Immature natural killer cell (primary cell): ENCODE measurements around the gene ADAR. TPM values are rescaled to one million over a fixed set of nuclear protein-coding genes. Genes with fewer than 3 reads are reported as not detected.
A peak's percentile ranks its signal among the peaks of the same experiment; 100 is the strongest.
"Not testable (repeated sequence)": the region's sequence is repeated elsewhere in the genome, so short reads cannot be mapped to it uniquely, and the experiment has no call there.

Experiments
- DNase-seq, 3 donors: peaks; one replicate each; pipeline ENCODE4 v3.0.0; 2022; ENCODE audit warnings: mixed read lengths in 1 of 3
- H3K27ac Mint-ChIP-seq, 6 donors: one replicate each; pipeline ENCODE4 v1.8.0; 2020; ENCODE audit warnings: mixed read lengths in 6 of 6, mild to moderate bottlenecking in 5 of 6, inconsistent platforms in 4 of 6, moderate library complexity in 3 of 6
- H3K27me3 Mint-ChIP-seq, 3 donors: one replicate each; pipeline ENCODE4 v1.8.0; 2020 to 2021; ENCODE audit warnings: low read depth in 3 of 3, mild to moderate bottlenecking in 3 of 3, mixed read lengths in 3 of 3, moderate library complexity in 3 of 3, inconsistent platforms in 1 of 3
- H3K36me3 Mint-ChIP-seq, 3 donors: one replicate each; pipeline ENCODE4 v1.8.0; 2020; ENCODE audit warnings: mixed read lengths in 3 of 3, inconsistent platforms in 2 of 3, mild to moderate bottlenecking in 2 of 3
- H3K4me1 Mint-ChIP-seq, 2 donors: one replicate each; pipeline ENCODE4 v1.8.0; 2020; ENCODE audit warnings: inconsistent platforms in 2 of 2, mild to moderate bottlenecking in 2 of 2, mixed read lengths in 2 of 2, moderate library complexity in 1 of 2
- H3K4me3 Mint-ChIP-seq, 5 donors: one replicate each; pipeline ENCODE4 v1.8.0; 2020; ENCODE audit warnings: mild to moderate bottlenecking in 5 of 5, mixed read lengths in 5 of 5, inconsistent platforms in 3 of 5, moderate library complexity in 3 of 5
- H3K9me3 Mint-ChIP-seq, 6 donors: one replicate each; pipeline ENCODE4 v1.8.0; 2020; ENCODE audit warnings: mild to moderate bottlenecking in 6 of 6, mixed read lengths in 6 of 6, inconsistent platforms in 4 of 6, moderate library complexity in 3 of 6
- polyA plus RNA-seq, 3 donors: library from polyadenylated mRNA; unstranded; fragments of 300-500 nt; fragmentation: Illumina TruSeq; gene quantifications; one replicate each; pipeline ENCODE4 v1.2.3, GENCODE V29; 2021

The ADAR gene
- 100 to 1,000 TPM in 1 of 3 donors, 10 to 100 TPM in 2; 47.4 to 169 (median 70.1) TPM for polyA plus RNA-seq

- H3K36me3 Mint-ChIP-seq, result peaks cover 0 to 4% (median 0%) of the 10 kb centered on the region in 3 donors
Measured at GRCh38 chr1:154607609-154608396, at the start of gene ADAR. TSS of gene ADAR (minus strand) at chr1:154608186. CDS start at chr1:154608006, 180 bp downstream.

GRCh38 chr1:154657556-154657955 is 49.6 kb upstream of the ADAR start:
- Mint-ChIP-seq H3K4me1 (no peaks in the 10 kb centered on the region), H3K4me3 (no peak overlapping the region), H3K27me3 (peaks cover 7 to 20% (median 8%) of the 10 kb centered on the region in 3 donors), H3K9me3 (peaks cover 0 to 4% (median 0%) of the 10 kb centered on the region in 6 donors), H3K27ac (no peak overlapping the region), H3K36me3 (no peaks in the 10 kb centered on the region)
- no peak for DNase-seq

More at GRCh38 chr1:154607609-154608396, at the start of gene ADAR:
- Mint-ChIP-seq H3K4me3 (peak within 1 kb of the TSS; percentile 95 to 98 (median 97)), H3K27me3 (peaks cover 3 to 8% (median 8%) of the 10 kb centered on the region in 3 donors), H3K9me3 (no peaks in the 10 kb centered on the region), H3K27ac (peak within 1 kb of the TSS; percentile 96 to 100 (median 99)), H3K4me1 (peaks cover 57 to 81% of the 10 kb centered on the region in 2 donors)
- peak; percentile 91 to 92 (median 92) for DNase-seq

- peaks cover 0 to 4% (median 0%) of the 10 kb centered on the region in 6 donors for H3K9me3 Mint-ChIP-seq
- no peaks in the 10 kb centered on the region for H3K36me3 Mint-ChIP-seq
- no peak overlapping the region for H3K4me3 Mint-ChIP-seq
- no peak overlapping the region for H3K27ac Mint-ChIP-seq
- no peaks in the 10 kb centered on the region for H3K4me1 Mint-ChIP-seq
- no peak for DNase-seq
- H3K27me3 Mint-ChIP-seq, result peaks cover 7 to 18% (median 9%) of the 10 kb centered on the region in 3 donors
Measured at GRCh38 chr1:154652893-154653292, 44.9 kb upstream of the ADAR start.

- not testable (repeated sequence) for H3K27ac Mint-ChIP-seq, DNase-seq, H3K27me3 Mint-ChIP-seq, H3K9me3 Mint-ChIP-seq, H3K4me1 Mint-ChIP-seq, H3K36me3 Mint-ChIP-seq, H3K4me3 Mint-ChIP-seq
Measured at GRCh38 chr1:154644724-154645123, 36.7 kb upstream of the ADAR start.

- Mint-ChIP-seq H3K27me3 (peaks cover 4 to 8% (median 5%) of the 10 kb centered on the region in 3 donors), H3K9me3 (peaks cover 0 to 8% (median 6%) of the 10 kb centered on the region in 6 donors), H3K27ac (no peak overlapping the region), H3K4me1 (no peaks in the 10 kb centered on the region), H3K36me3 (peaks cover 0 to 6% (median 3%) of the 10 kb centered on the region in 3 donors), H3K4me3 (no peak overlapping the region)
- DNase-seq, result no peak
Measured at GRCh38 chr1:154641534-154641933, 33.5 kb upstream of the ADAR start.

- Mint-ChIP-seq H3K9me3 (peaks cover 0 to 8% (median 6%) of the 10 kb centered on the region in 6 donors), H3K27me3 (peaks cover 5 to 10% (median 9%) of the 10 kb centered on the region in 3 donors), H3K4me1 (no peaks in the 10 kb centered on the region), H3K4me3 (no peak overlapping the region), H3K36me3 (peaks cover 0 to 6% (median 3%) of the 10 kb centered on the region in 3 donors), H3K27ac (no peak overlapping the region)
- DNase-seq, result no peak
Measured at GRCh38 chr1:154639876-154640275, 31.9 kb upstream of the ADAR start.

GRCh38 chr1:154635171-154635570 is 27.2 kb upstream of the ADAR start:
- no peak overlapping the region for H3K4me3 Mint-ChIP-seq
- peaks cover 0 to 6% (median 3%) of the 10 kb centered on the region in 3 donors for H3K36me3 Mint-ChIP-seq
- no peak for DNase-seq
- no peak overlapping the region for H3K27ac Mint-ChIP-seq
- peaks cover 0 to 8% (median 6%) of the 10 kb centered on the region in 6 donors for H3K9me3 Mint-ChIP-seq
- H3K4me1 Mint-ChIP-seq, result no peaks in the 10 kb centered on the region
- peaks cover 8 to 17% (median 10%) of the 10 kb centered on the region in 3 donors for H3K27me3 Mint-ChIP-seq

- Mint-ChIP-seq H3K4me1 (peaks cover 16 to 31% of the 10 kb centered on the region in 2 donors), H3K27ac (peak overlapping the region in 1 of 6 donors; percentile 26), H3K4me3 (peak overlapping the region in 1 of 5 donors; percentile 59), H3K27me3 (peaks cover 3 to 15% (median 6%) of the 10 kb centered on the region in 3 donors), H3K36me3 (no peaks in the 10 kb centered on the region), H3K9me3 (peaks cover 0 to 4% (median 0%) of the 10 kb centered on the region in 6 donors)
- no peak for DNase-seq
Measured at GRCh38 chr1:154629675-154630073, 21.7 kb upstream of the ADAR start.

- H3K9me3 Mint-ChIP-seq, result peaks cover 0 to 4% (median 0%) of the 10 kb centered on the region in 6 donors
- H3K4me1 Mint-ChIP-seq, result peaks cover 16 to 35% of the 10 kb centered on the region in 2 donors
- peaks cover 3 to 15% (median 6%) of the 10 kb centered on the region in 3 donors for H3K27me3 Mint-ChIP-seq
- H3K27ac Mint-ChIP-seq, result peak overlapping the region in 5 of 6 donors; percentile 81 to 100 (median 99)
- no peaks in the 10 kb centered on the region for H3K36me3 Mint-ChIP-seq
- no peak for DNase-seq
- H3K4me3 Mint-ChIP-seq, result peak overlapping the region; percentile 30 to 99 (median 59)
Measured at GRCh38 chr1:154629061-154629674, 21.2 kb upstream of the ADAR start.

GRCh38 chr1:154628121-154628405 is 20.1 kb upstream of the ADAR start:
- DNase-seq, result no peak
- Mint-ChIP-seq H3K9me3 (peaks cover 0 to 4% (median 0%) of the 10 kb centered on the region in 6 donors), H3K27me3 (peaks cover 3 to 15% (median 6%) of the 10 kb centered on the region in 3 donors), H3K27ac (peak overlapping the region; percentile 96 to 100 (median 99)), H3K36me3 (peaks cover 0 to 1% (median 0%) of the 10 kb centered on the region in 3 donors), H3K4me1 (peaks cover 16 to 38% of the 10 kb centered on the region in 2 donors), H3K4me3 (peak overlapping the region; percentile 89 to 99 (median 94))

- Mint-ChIP-seq H3K27me3 (peaks cover 3 to 15% (median 6%) of the 10 kb centered on the region in 3 donors), H3K4me1 (peaks cover 16 to 43% of the 10 kb centered on the region in 2 donors), H3K4me3 (peak overlapping the region; percentile 89 to 99 (median 94)), H3K36me3 (peaks cover 0 to 4% (median 0%) of the 10 kb centered on the region in 3 donors), H3K9me3 (peaks cover 0 to 4% (median 0%) of the 10 kb centered on the region in 6 donors), H3K27ac (peak overlapping the region; percentile 96 to 100 (median 99))
- peak; percentile 83 to 86 (median 84) for DNase-seq
Measured at GRCh38 chr1:154627257-154628120, 19.5 kb upstream of the ADAR start.

- Mint-ChIP-seq H3K27ac (peak overlapping the region; percentile 96 to 100 (median 99)), H3K9me3 (peaks cover 0 to 4% (median 0%) of the 10 kb centered on the region in 6 donors), H3K36me3 (peaks cover 0 to 4% (median 0%) of the 10 kb centered on the region in 3 donors), H3K4me3 (peak overlapping the region; percentile 89 to 99 (median 94)), H3K27me3 (peaks cover 3 to 15% (median 6%) of the 10 kb centered on the region in 3 donors), H3K4me1 (peaks cover 16 to 43% of the 10 kb centered on the region in 2 donors)
- DNase-seq, result peak in 1 of 3 donors; percentile 6
Measured at GRCh38 chr1:154626456-154627256, 18.7 kb upstream of the ADAR start.
